HG02759 (cell line): ENCODE data around the gene WASF2.
"Not testable (repeated sequence)": the region's sequence is repeated elsewhere in the genome, so short reads cannot be mapped to it uniquely, and the experiment has no call there.

Experiments used
- ATAC-seq: cut with Tn5 transposase; IDR thresholded peaks from one replicate; pipeline ENCODE4 v1.9.1; 2021; ENCODE audit warnings: mild to moderate bottlenecking, moderate library complexity; ENCODE audit not compliant: unreplicated experiment

WASF2 gene

GRCh38 chr1:27489973-27490741 lies at the start of gene WASF2:
Gene WASF2 (minus strand): TSS chr1:27490167. CDS start chr1:27428890, 61,277 bp downstream.
- ATAC-seq, result peak; percentile 88

DNA sequence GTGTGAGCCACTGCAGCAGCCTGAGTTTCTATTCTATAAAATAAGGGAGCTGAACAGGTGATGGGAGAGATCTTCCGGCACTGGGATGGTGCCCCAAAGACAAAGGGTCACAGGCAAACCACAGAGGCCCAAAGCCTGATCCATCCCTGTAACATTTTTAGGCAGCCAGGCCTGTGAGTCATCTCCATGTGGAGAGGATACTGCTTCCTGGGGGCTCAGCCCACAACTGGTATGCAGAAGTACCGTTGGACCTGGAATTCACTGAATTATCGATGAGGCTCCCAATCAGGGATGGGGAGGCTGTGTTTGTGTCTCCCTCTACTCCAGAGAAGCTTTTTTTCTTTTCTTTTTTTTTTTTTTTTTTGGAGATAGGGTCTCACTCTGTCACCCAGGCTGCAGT lies 48.8 kb upstream of the WASF2 start:
- ATAC-seq, result no peak

GRCh38 chr1:27538305-27538676 lies 48.3 kb upstream of the WASF2 start:
- not testable (repeated sequence) for ATAC-seq

DNA sequence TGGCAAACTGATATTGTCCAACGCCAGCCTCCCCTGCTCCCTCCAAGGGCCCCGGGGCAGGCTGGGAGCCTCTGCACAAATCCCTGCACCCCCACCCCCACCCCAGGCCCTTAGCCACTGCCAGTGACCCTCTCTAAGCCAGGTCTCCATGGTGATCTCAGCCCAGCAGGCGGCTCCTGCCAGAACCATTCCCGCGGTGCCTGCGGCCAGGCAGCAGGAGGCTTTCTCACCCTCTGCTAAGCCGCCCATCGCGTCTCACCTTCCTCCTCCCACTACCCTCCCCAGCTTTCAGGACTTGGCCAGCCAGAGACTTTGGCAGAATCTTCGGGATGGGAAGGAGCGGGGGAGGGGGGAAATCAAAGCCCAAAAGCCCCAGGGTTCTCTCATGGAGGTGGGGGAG lies 46.8 kb upstream of the WASF2 start:
- no peak for ATAC-seq

GRCh38 chr1:27536010-27536757 lies 46.2 kb upstream of the WASF2 start:
- no peak for ATAC-seq

GRCh38 chr1:27535386-27535785 lies 45.4 kb upstream of the WASF2 start:
- no peak for ATAC-seq

- ATAC-seq, result no peak
Measured at GRCh38 chr1:27531959-27532685, 42.2 kb upstream of the WASF2 start.

DNA sequence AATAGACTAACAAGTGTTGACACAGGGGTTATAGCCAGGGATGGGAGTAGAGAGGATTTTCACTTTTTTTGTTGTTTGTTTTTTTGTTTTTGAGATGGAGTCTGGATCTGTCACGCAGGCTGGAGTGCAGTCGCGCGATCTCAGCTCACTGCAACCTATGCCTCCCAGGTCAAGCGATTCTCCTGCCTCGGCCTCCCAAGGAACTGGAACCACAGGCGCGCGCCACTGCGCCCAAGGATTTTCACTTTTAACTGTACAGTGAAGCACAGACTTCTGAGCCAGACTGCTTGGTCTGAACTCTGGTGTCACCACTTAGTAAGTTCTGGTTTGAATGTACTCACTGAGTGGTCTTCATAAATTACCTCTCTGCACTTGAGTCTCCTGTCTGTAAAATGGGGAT lies 40.2 kb upstream of the WASF2 start:
- no peak for ATAC-seq

- no peak for ATAC-seq
Measured at GRCh38 chr1:27529704-27530018, 39.7 kb upstream of the WASF2 start.

- no peak for ATAC-seq
Measured at GRCh38 chr1:27528818-27529703, 39.1 kb upstream of the WASF2 start.

GRCh38 chr1:27527890-27528817 lies 38.2 kb upstream of the WASF2 start:
- peak; percentile 49 for ATAC-seq

- ATAC-seq, result no peak
Measured at GRCh38 chr1:27527223-27527889, 37.4 kb upstream of the WASF2 start.

DNA sequence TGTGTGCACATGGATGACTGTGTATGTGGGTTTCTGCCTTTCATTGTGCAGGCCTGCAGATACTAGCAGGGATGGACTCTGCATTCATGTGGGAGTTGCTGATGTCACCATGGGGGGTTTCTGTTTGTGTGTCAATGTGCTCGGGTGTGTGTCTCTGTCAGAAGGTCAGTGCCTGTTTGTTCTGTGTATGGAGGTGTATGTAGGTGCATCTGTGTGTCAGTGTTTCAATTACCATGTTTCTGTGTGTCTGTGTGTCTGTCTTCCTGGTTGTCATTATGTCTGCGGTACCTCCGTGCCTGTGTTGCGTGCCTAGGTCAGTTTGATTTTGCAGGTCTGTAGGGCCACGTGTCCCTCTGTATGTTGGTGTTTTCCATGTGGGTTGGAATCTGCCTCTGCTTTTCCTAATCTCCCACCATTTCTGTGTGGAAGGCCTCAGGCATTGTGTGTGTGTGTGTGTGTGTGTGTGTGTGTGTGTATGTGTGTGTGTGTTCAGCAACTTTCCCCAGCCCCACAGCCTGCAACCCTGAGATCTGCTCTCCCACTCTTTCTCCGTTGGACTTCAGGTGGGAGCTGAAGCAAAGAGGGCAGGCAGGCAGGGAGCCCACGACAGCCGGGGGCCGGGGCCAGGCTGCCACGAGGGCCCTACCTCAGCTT lies 36.7 kb upstream of the WASF2 start:
- no peak for ATAC-seq

DNA sequence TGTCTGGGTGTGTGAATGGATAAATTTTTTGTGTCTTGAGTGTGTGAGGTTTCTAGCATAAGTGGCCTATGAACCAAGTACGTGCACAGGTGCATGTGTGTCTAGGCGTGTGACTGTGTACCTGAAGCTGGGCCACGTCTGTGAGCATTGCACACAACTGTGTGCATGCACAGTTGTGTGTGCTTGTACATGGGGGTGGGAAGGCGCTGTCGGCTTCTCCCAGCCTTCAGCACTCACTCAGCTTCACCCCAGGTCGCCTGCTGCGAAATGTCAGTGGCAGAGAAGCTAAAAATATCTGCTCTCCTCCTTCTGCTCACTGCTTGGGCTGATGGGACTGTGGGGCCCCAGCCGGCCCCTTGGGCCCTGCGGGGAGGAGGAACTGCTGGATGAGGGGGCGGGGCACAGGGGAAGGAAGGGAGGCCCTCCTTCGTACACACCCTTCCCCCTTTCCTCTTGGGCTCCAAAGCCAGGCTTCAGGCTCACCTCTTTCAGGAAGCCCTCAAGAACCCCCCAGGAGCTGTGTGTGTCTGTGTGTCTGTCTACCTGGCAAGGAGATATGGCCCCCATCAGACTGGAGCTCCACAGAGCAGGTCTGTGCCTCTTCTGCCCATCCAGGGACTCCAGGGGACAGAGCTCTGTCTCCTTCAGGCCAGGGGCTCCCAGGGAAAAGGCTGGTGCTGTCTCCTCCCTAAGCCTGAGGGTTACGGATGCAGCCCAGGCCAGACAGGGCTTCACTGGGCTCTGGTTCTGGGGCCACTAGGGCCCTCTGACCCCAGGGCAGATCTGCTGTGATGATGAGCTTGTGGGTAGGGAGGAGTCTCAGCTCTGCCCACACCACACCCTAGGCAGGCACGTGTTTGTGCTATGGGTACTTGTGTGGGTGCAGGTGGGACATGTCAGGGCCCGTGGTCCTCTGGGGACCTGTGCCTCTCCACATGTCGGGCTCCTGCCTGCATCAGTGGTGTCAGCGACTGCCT lies 35.6 kb upstream of the WASF2 start:
- ATAC-seq, result peak; percentile 60

- ATAC-seq, result no peak
Measured at GRCh38 chr1:27523337-27524020, 33.5 kb upstream of the WASF2 start.

DNA sequence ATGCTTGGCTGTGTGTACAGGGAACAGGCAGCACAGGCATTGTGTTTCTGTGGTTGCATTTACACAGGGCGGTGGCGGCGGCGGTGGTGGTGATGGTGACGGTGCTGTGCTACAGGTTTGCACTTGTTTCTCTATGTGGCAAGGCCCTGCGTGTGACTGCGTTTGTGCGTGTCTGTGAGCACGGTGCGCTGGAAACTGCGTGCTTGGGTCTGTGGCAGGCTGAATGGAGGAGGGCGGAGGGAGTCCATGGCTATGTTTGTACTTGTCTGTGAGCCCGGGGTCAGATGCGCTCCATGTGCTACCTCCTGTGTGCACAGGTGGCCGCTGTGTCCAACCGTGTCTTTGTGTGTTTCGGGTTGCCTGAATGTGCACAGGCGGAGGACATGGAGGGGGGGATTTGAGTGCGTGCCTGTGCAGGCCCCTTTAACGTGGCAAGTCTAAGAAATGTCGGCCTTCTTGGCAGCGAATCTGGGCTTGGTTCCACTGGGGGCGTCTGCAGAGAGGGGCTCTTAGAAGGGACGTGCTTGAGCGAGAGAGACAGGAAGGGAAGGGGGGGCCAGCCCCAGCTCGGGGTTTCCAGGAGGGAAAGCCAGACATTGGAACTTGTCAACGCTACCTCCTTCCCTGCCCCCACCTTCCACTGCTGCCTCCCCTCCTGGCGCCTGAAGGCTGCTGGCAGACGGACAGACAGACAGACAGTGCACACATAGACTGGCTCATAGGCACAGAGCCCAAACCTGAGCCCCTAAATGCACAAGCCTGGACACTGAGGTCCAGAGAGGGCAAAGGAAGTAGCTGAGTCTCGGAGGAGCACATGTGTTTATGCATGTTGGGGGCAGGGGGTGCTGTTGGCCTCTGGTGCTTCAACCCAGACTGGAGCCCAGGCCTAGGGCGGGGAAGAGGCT lies 32.7 kb upstream of the WASF2 start:
- ATAC-seq, result no peak
